Endothelial cell of umbilical vein (primary cell): Measurements from ENCODE around the gene C8G. TPM values are rescaled to one million over a fixed set of nuclear protein-coding genes. Genes with fewer than 3 reads are reported as not detected.

ENCODE experiments used
- BruUV-seq: library from RNA; stranded (reverse); fragments of 400-500 nt; replicated peaks from 2 replicates; lab custom pipeline; 2021; lab: Mats Ljungman, UMichigan
- CTCF ChIA-PET: fragments of 300-600, 350-600 bp; sonication (Branson Sonifier 250); formaldehyde crosslinking; loops from one replicate; lab custom pipeline; 2021; ENCODE audit warnings: antibody characterized with exemption, inconsistent platforms; lab: Charles Lee
- POLR2A ChIA-PET: fragments of 300-600, 350-600 bp; sonication (Branson Sonifier 250); formaldehyde crosslinking; loops from one replicate; lab custom pipeline; 2021; ENCODE audit warnings: antibody characterized with exemption, inconsistent platforms; lab: Charles Lee
- DNase-seq: peaks from one replicate; pipeline ENCODE4 v3.0.0-alpha.2; 2011; ENCODE audit warnings: low read depth, low spot score
- FAIRE-seq: peaks from 2 replicates; lab custom pipeline; 2011; peaks lifted over from hg19 to GRCh38; lab: Jason Lieb, UNC
- H2AFZ ChIP-seq: 2 replicates; pipeline ENCODE4 v1.6.0; 2012; ENCODE audit warnings: low read depth, low read length, control low read depth, inconsistent platforms
- H3K27ac ChIP-seq: 2 replicates; pipeline ENCODE4 v1.5.1; 2011; ENCODE audit warnings: low read depth, mild to moderate bottlenecking, control low read depth, low read length, moderate library complexity; ENCODE audit not compliant: insufficient read depth
- H3K27me3 ChIP-seq, 2 experiments: 2 replicates each; pipeline versions ENCODE4 v1.6.0 to v1.6.1; 2011; ENCODE audit warnings: low read length in 2 of 2, mixed read lengths in 1 of 2; ENCODE audit not compliant: control insufficient read depth in 2 of 2, insufficient read depth in 2 of 2
- H3K36me3 ChIP-seq, 2 experiments: 2 replicates in 1 of 2; 3 replicates in 1 of 2; pipeline ENCODE4 v1.5.1; 2011; ENCODE audit warnings: low read length in 2 of 2, mild to moderate bottlenecking in 1 of 2, moderate library complexity in 1 of 2; ENCODE audit not compliant: control insufficient read depth in 2 of 2, insufficient read depth in 2 of 2; ENCODE audit errors: extremely low read depth in 1 of 2
- H3K4me1 ChIP-seq: 3 replicates; pipeline ENCODE4 v1.5.1; 2011; ENCODE audit warnings: mild to moderate bottlenecking, low read length; ENCODE audit not compliant: control insufficient read depth, insufficient read depth; ENCODE audit errors: extremely low read depth
- H3K4me2 ChIP-seq: 2 replicates; pipeline ENCODE4 v1.6.1; 2011; ENCODE audit warnings: low read length, control low read depth, mixed read lengths; ENCODE audit not compliant: insufficient read depth
- H3K4me3 ChIP-seq, 3 experiments: fragments of 200-600 bp in 1 of 3; sonication (generic), shearing (Covaris generic) in 1 of 3; replicated peaks in 1 of 3; 2 replicates each; pipeline ENCODE4 v1.5.1; 2011 to 2016; ENCODE audit warnings: control low read depth in 3 of 3, low read length in 3 of 3, mild to moderate bottlenecking in 2 of 3, inconsistent platforms in 1 of 3, low read depth in 1 of 3, moderate library complexity in 1 of 3; ENCODE audit not compliant: insufficient read depth in 1 of 3
- H3K79me2 ChIP-seq: 2 replicates; pipeline ENCODE4 v1.6.0; 2012; ENCODE audit warnings: low read length, inconsistent platforms; ENCODE audit not compliant: control insufficient read depth, insufficient read depth
- H3K9ac ChIP-seq: replicated peaks from 2 replicates; pipeline ENCODE3; 2011; ENCODE audit warnings: low read length, control low read depth; ENCODE audit not compliant: insufficient read depth; ENCODE audit errors: extremely low read depth
- H3K9me1 ChIP-seq: replicated peaks from 3 replicates; pipeline ENCODE4 v1.6.0; 2011; ENCODE audit warnings: mild to moderate bottlenecking, low read length; ENCODE audit not compliant: control insufficient read depth, insufficient read depth; ENCODE audit errors: extremely low read depth
- H3K9me3 ChIP-seq: replicated peaks from 2 replicates; pipeline ENCODE4 v1.5.1; 2012; ENCODE audit warnings: low read length, inconsistent platforms; ENCODE audit not compliant: control insufficient read depth, insufficient read depth
- H4K20me1 ChIP-seq: replicated peaks from 2 replicates; pipeline ENCODE3; 2011; ENCODE audit warnings: mild to moderate bottlenecking, low read length; ENCODE audit not compliant: control insufficient read depth, insufficient read depth; ENCODE audit errors: extremely low read depth
- EZH2 ChIP-seq: IDR thresholded peaks from 2 replicates; pipeline ENCODE4 v1.6.1; 2012; ENCODE audit warnings: borderline replicate concordance, low read depth, mild to moderate bottlenecking, moderate library complexity, low read length, inconsistent platforms; ENCODE audit not compliant: severe bottlenecking
- FOS ChIP-seq: IDR thresholded peaks from 2 replicates; pipeline ENCODE4 v1.6.1; 2011; ENCODE audit warnings: mild to moderate bottlenecking, low read length, moderate library complexity, borderline replicate concordance; ENCODE audit not compliant: insufficient read depth
- GATA2 ChIP-seq: IDR thresholded peaks from 2 replicates; pipeline ENCODE4 v1.7.0; 2011; ENCODE audit warnings: low read depth, mild to moderate bottlenecking, moderate library complexity, mixed read lengths, low read length; ENCODE audit not compliant: insufficient read length, insufficient read depth
- JUN ChIP-seq: IDR thresholded peaks from 2 replicates; pipeline ENCODE4 v1.6.1; 2011; ENCODE audit warnings: borderline replicate concordance, low read depth; ENCODE audit not compliant: insufficient read length, insufficient read depth
- MAX ChIP-seq: IDR thresholded peaks from 2 replicates; pipeline ENCODE4 v1.6.1; 2011; ENCODE audit not compliant: insufficient read depth, insufficient read length
- MYC ChIP-seq: IDR thresholded peaks from one replicate; pipeline ENCODE4 v1.6.1; 2011; ENCODE audit warnings: mild to moderate bottlenecking, low read depth, low read length
- POLR2A ChIP-seq: IDR thresholded peaks from 2 replicates; pipeline ENCODE4 v1.6.1; 2012; ENCODE audit warnings: low read depth, mild to moderate bottlenecking, control low read depth, low read length
- POLR2AphosphoS5 ChIP-seq: IDR thresholded peaks from 2 replicates; pipeline ENCODE4 v1.6.1; 2012; ENCODE audit warnings: low read depth, mild to moderate bottlenecking, control low read depth, low read length, moderate library complexity; ENCODE audit not compliant: insufficient read depth
- dilution Hi-C: fragments of 300-500 bp; cut with MboI; formaldehyde crosslinking; loops from one replicate; pipeline ENCODE4 v1.15.0; 2019; ENCODE audit warnings: low sequenced_read_pairs; ENCODE audit not compliant: extremely low pct_ligation_motif_present
- intact Hi-C: fragments of 100-400 bp; cut with micrococcal nuclease; formaldehyde crosslinking; loops from one replicate; pipeline ENCODE4 v1.10.0; 2022
- polyA plus RNA-seq, 4 experiments: library from polyadenylated mRNA; depleted of rRNA in 3 of 4; stranded (reverse) in 3 of 4; unstranded in 1 of 4; fragments of >200 nt; gene quantifications; 2 replicates each; pipeline versions ENCODE4 v1.2.1 to v1.2.3, GENCODE V29; 2011 to 2012; ENCODE audit warnings: missing spikeins in 1 of 4
- total RNA-seq: library from RNA; stranded (reverse); gene quantifications from 2 replicates; pipeline ENCODE4 v1.2.3, GENCODE V29; 2021
- TF ChIP-seq, protein P1 (sequence below), 2 donors: IDR thresholded peaks; 1 replicate in 1 of 2; 2 replicates in 1 of 2; pipeline ENCODE4 v1.5.1; 2011; ENCODE audit warnings: low read length in 2 of 2, mild to moderate bottlenecking in 2 of 2, moderate library complexity in 2 of 2, control low read depth in 1 of 2, inconsistent platforms in 1 of 2, low read depth in 1 of 2; ENCODE audit not compliant: insufficient read depth in 1 of 2; ENCODE audit errors: extremely low read depth in 1 of 2

The C8G gene
- total and polyA plus RNA-seq, 2 donors (not counting 3 experiments of a cell fraction or from before 2014, with no cell fraction given) = 0.47 to 1.9 TPM

- intact Hi-C loops = no loop called here
- Histone ChIP-seq H3K79me2 (peaks cover 44% of the 10 kb centered on the region), H3K36me3 (peaks cover 2 to 12% of the 10 kb centered on the region in 2 experiments), H3K27me3 (no peaks in the 10 kb centered on the region), H3K4me2 (no peak overlapping the region), H3K9me3 (no peaks in the 10 kb centered on the region), H3K9ac (no peak overlapping the region), H2AFZ (no peak overlapping the region), H3K9me1 (no peaks in the 10 kb centered on the region), H3K27ac (no peak overlapping the region), H4K20me1 (no peaks in the 10 kb centered on the region), H3K4me1 (peaks cover 2% of the 10 kb centered on the region), H3K4me3 (no peak overlapping the region)
- no TSS peak for BruUV-seq
- TF ChIP-seq JUN (no peak), MYC (no peak), FOS (no peak), POLR2AphosphoS5 (no peak), POLR2A (no peak), EZH2 (no peak), GATA2 (no peak), MAX (no peak)
- TF ChIP-seq, protein P1, sequence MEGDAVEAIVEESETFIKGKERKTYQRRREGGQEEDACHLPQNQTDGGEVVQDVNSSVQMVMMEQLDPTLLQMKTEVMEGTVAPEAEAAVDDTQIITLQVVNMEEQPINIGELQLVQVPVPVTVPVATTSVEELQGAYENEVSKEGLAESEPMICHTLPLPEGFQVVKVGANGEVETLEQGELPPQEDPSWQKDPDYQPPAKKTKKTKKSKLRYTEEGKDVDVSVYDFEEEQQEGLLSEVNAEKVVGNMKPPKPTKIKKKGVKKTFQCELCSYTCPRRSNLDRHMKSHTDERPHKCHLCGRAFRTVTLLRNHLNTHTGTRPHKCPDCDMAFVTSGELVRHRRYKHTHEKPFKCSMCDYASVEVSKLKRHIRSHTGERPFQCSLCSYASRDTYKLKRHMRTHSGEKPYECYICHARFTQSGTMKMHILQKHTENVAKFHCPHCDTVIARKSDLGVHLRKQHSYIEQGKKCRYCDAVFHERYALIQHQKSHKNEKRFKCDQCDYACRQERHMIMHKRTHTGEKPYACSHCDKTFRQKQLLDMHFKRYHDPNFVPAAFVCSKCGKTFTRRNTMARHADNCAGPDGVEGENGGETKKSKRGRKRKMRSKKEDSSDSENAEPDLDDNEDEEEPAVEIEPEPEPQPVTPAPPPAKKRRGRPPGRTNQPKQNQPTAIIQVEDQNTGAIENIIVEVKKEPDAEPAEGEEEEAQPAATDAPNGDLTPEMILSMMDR (IDR thresholded peaks at IDR 0.05; ENCODE audit: extremely low read depth in 1 of 2, insufficient read depth in 1 of 2, low read depth in 1 of 2, low read length in 2 of 2) = no peak
- CTCF ChIA-PET = interaction anchor here (1.0 kb wide), 1 partner anchor 43 kb away, joined by 3 read pairs; no protein-coding TSS in a partner anchor
- dilution Hi-C loops = no loop called here
- DNase-seq = no peak
- no peak for FAIRE-seq
- POLR2A ChIA-PET = no interaction called here
Measured at GRCh38 chr9:136896027-136896426, 49.0 kb upstream of the C8G start.
